ENCODE results near the gene AUNIP.

The AUNIP gene

GRCh38 chr1:25836695-25837094 is 22.6 kb downstream of the AUNIP start:
- TF ChIP-seq GATA2 (IDR thresholded peaks at IDR 0.05; ENCODE audit: low read depth, low read length), result no peak
- TF ChIP-seq GATA3 (IDR thresholded peaks at IDR 0.05; ENCODE audit: low read depth, low read length), result no peak

DNA sequence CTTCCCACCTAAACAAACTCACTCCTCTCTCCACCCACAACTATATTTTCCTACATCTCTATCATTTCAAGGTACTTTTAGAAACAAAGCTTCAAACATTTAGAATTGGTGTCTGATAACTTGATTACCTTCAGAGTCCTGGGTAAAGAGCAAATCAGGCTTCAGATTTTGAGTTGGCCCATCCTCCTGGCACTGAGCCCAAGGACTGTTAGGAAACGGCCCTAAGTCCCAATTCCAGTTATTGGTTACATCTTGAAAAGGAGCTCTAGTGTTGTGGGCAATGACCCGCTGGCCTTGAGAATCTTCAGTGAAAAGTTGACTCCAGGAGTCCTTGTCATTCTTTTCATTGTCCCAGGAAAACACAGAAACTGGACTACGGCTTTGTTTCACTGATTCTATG is 24.4 kb downstream of the AUNIP start:
- TF ChIP-seq GATA2 (IDR thresholded peaks at IDR 0.05; ENCODE audit: low read depth, low read length), result no peak
- TF ChIP-seq GATA3 (IDR thresholded peaks at IDR 0.05; ENCODE audit: low read depth, low read length), result no peak

DNA sequence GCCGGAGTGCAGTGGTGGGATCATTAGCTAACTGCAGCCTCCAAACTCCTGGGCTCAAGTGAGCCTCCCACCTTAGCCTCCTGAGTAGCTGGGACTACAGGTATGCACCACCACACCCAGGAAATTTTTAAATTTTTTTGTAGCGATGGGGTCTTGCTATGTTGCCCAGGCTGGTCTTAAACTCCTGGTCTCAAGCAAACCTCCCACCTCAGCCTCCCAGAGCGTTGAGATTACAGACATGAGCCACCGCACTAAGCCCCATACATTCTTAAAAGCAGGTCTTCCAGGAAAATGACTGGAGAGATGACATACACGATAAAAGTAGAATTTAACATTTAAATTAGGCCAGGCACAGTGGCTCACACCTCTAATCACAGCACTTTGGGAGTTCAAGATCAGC is 26.1 kb downstream of the AUNIP start:
- TF ChIP-seq GATA2 (IDR thresholded peaks at IDR 0.05; ENCODE audit: low read depth, low read length) (no peak), GATA3 (IDR thresholded peaks at IDR 0.05; ENCODE audit: low read depth, low read length) (no peak)

GRCh38 chr1:25832336-25833037 is 26.8 kb downstream of the AUNIP start:
- TF ChIP-seq GATA2 (IDR thresholded peaks at IDR 0.05; ENCODE audit: low read depth, low read length) (no peak), GATA3 (IDR thresholded peaks at IDR 0.05; ENCODE audit: low read depth, low read length) (no peak)

DNA sequence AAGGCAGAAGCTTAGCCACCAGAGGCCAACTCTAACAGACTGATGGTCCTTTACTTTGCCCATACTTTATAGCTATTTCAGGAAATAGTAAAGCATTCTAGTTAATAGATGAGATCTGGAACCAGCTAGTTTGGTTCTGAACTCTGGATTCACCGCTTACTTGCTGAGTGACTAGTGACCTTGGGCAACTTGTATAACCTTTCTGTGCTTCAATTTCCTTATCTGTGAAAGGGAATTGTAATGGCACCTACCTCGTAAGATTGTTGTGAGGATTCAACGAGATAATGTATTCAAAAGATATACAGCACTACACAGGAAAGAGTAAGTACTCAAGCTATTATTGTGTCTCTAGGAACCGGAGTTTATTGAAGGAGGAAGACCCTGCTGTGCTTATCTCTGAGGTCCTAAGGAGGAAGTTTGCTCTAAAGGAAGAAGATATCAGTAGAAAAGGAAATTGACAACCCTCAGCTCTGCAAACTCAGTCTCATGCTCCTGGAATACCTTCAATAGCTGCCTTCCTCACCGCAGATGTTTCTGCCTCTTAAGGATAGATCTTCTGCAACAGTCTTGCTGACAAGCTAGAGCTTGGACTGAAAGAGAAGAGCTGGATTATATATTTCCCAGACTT is 27.6 kb downstream of the AUNIP start:
- TF ChIP-seq GATA2 (IDR thresholded peaks at IDR 0.05; ENCODE audit: low read depth, low read length), result no peak

DNA sequence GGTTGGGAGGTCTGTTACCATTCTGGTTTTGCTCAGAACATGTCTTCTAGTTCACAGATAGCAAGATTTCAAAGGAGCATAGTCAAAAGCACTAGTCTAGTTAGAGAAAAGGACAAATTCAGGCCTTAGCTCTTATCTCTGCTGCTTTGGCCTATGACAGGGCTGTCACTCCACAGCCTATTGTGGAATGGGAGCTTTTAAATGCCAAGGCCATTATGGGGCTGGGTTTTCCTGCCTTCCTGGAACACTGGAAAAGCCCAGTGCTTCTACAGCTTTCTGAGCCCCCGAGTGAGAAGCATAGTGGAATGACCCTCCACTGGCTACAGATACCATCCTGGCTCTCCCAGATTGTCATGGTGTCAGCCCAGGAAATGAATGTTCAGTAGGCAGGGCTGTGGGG is 30.2 kb downstream of the AUNIP start:
- TF ChIP-seq GATA3 (IDR thresholded peaks at IDR 0.05; ENCODE audit: low read depth, low read length), result no peak
- no peak for TF ChIP-seq GATA2 (IDR thresholded peaks at IDR 0.05; ENCODE audit: low read depth, low read length)

DNA sequence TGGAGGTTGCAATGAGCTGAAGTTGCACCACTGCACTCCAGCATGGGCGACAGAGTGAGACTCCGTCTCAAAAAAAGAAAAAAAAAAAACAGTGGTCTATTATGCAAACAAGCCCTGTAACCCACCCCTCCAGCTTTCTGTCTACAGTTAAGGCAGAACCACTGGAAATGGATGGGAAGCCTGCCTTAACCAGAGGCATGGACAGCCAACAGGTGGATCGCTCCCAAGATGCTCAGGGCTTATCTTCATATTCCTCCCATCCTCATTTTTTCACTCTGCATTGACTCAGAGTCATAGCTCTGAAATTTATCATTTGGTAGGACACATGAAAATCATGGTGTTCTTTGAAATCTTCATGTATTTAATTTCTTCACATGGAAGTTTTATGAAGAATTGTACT is 30.8 kb downstream of the AUNIP start:
- TF ChIP-seq GATA2 (IDR thresholded peaks at IDR 0.05; ENCODE audit: low read depth, low read length) (no peak), GATA3 (IDR thresholded peaks at IDR 0.05; ENCODE audit: low read depth, low read length) (no peak)

DNA sequence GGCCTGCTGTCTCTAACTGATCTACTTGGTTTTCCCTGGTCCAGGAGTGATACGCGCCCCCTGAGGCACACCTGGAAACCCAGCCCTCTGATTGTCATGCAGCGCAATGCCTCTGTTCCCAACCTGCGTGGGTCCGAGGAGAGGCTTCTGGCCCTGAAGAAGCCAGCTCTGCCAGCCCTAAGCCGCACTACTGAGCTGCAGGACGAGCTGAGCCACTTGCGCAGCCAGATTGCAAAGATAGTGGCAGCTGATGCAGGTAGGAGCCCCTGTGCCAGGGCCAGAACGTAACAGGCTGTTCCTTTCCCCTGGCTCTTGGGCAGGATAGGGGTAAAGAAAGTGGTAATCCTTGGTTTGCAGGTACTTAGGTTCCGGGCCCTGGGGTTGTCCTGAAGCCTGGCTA is 32.7 kb downstream of the AUNIP start:
- TF ChIP-seq GATA3 (IDR thresholded peaks at IDR 0.05; ENCODE audit: low read depth, low read length) (no peak), GATA2 (IDR thresholded peaks at IDR 0.05; ENCODE audit: low read depth, low read length) (no peak)

GRCh38 chr1:25825605-25826004 is 33.7 kb downstream of the AUNIP start:
- TF ChIP-seq GATA2 (IDR thresholded peaks at IDR 0.05; ENCODE audit: low read depth, low read length) (no peak), GATA3 (IDR thresholded peaks at IDR 0.05; ENCODE audit: low read depth, low read length) (no peak)

- TF ChIP-seq GATA3 (IDR thresholded peaks at IDR 0.05; ENCODE audit: low read depth, low read length) (no peak), GATA2 (IDR thresholded peaks at IDR 0.05; ENCODE audit: low read depth, low read length) (no peak)
These were observed 37.6 kb downstream of the AUNIP start for GRCh38 chr1:25821630-25822091.

DNA sequence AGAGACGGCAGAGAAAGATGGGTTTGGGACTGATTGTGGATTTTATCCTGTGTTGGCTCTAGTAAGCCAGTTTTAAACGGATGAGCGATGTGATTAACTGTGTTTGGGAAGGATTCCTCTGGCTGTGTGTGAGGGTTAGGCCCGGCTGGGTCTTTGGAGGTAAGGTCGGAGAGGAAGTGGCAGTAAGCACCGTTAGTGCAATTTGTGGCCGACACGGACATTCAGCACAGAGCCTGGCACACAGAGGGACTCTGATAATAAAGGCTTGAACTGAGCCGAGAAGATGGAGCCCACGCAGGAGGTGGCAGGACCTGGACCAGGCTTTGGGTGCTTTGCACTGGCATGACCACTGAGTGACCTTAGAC is 38.2 kb downstream of the AUNIP start:
- no peak for TF ChIP-seq GATA3 (IDR thresholded peaks at IDR 0.05; ENCODE audit: low read depth, low read length)
- TF ChIP-seq GATA2 (IDR thresholded peaks at IDR 0.05; ENCODE audit: low read depth, low read length), result no peak

GRCh38 chr1:25820247-25821111 is 38.8 kb downstream of the AUNIP start:
- TF ChIP-seq GATA3 (IDR thresholded peaks at IDR 0.05; ENCODE audit: low read depth, low read length) (no peak), GATA2 (IDR thresholded peaks at IDR 0.05; ENCODE audit: low read depth, low read length) (no peak)

DNA sequence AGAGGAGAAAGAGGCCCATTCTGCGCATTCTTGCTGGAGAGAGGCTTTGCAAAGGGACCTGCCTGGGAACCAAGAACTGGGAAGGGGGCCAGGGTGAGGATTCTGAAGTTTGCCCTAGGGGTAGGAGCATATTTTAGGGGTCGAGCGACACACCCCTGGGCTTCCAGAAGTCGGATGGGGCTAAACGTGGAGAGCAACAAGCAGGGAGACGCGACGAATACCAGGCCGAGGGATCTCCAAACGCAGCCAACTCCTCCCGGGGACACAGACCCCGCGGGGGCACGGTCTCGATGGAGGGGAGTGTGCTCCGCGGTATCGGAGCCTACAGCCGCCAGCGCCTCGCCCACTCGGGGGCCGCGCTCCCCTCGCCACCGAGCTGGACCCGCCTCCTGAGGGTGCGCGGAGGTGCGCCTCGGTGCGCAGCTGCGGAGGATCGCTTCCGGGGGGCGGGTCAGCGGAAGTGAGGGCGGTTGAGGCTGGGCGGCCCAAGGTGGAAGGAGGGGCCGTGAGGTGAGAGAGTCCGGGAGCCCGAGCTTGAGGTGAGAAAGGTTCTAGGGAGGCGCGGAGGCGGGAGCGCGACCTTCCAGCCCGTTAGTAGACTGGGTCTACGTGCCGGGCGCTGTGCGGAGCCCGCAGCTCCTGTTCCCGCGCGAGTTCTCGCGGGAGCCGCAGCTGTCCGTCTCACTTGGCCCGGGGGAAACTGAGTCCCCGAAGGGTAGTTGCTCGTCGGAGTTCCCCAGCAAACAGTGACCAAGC is 39.6 kb downstream of the AUNIP start, which contains the start of gene MTFR1L:
Gene MTFR1L, plus strand, starts transcription at position 464 of the 756 bp plus-strand sequence. CDS start 3,151 bp downstream, outside the sequence.
- no peak for TF ChIP-seq GATA3 (IDR thresholded peaks at IDR 0.05; ENCODE audit: low read depth, low read length)
- no peak for TF ChIP-seq GATA2 (IDR thresholded peaks at IDR 0.05; ENCODE audit: low read depth, low read length)

GRCh38 chr1:25818569-25818968 is 40.7 kb downstream of the AUNIP start:
- TF ChIP-seq GATA2 (IDR thresholded peaks at IDR 0.05; ENCODE audit: low read depth, low read length), result no peak
- no peak for TF ChIP-seq GATA3 (IDR thresholded peaks at IDR 0.05; ENCODE audit: low read depth, low read length)
